GM12864 (cell line): ENCODE data around the gene TM7SF2.

Source experiments
- DNase-seq: peaks from one replicate; pipeline ENCODE4 v3.0.0-alpha.2; 2011; ENCODE audit warnings: low read depth
- H3K4me3 ChIP-seq: 2 replicates; pipeline ENCODE4 v1.5.1; 2011; ENCODE audit warnings: mild to moderate bottlenecking, low read depth, low read length, control low read depth
- CTCF ChIP-seq: IDR thresholded peaks from 2 replicates; pipeline ENCODE4 v1.5.1; 2011; ENCODE audit warnings: low read depth, mild to moderate bottlenecking, moderate library complexity, low read length, control low read depth, inconsistent platforms; ENCODE audit errors: missing control alignments

The TM7SF2 gene

GRCh38 chr11:65125197-65126056 is 13.8 kb downstream of the TM7SF2 start:
- no peak for TF ChIP-seq CTCF
- no peak overlapping the region for H3K4me3 ChIP-seq
- no peak for DNase-seq

GRCh38 chr11:65126624-65127274 is 15.1 kb downstream of the TM7SF2 start:
- no peak for DNase-seq
- H3K4me3 ChIP-seq, result no peak overlapping the region
- no peak for TF ChIP-seq CTCF

GRCh38 chr11:65127473-65128181 is 16.0 kb downstream of the TM7SF2 start:
- DNase-seq, result no peak
- TF ChIP-seq CTCF, result no peak

GRCh38 chr11:65128182-65129145 is 16.8 kb downstream of the TM7SF2 start:
- H3K4me3 ChIP-seq, result no peak overlapping the region
- TF ChIP-seq CTCF, result no peak
- DNase-seq, result no peak

More at GRCh38 chr11:65127473-65128181, 16.0 kb downstream of the TM7SF2 start:
- no peak overlapping the region for H3K4me3 ChIP-seq

GRCh38 chr11:65129649-65130441 is 18.2 kb downstream of the TM7SF2 start:
- H3K4me3 ChIP-seq, result no peak overlapping the region
- no peak for DNase-seq
- no peak for TF ChIP-seq CTCF
